ACC112 (cell line): ENCODE results near the gene FOXD4L1.
"Not testable (repeated sequence)": the region's sequence is repeated elsewhere in the genome, so short reads cannot be mapped to it uniquely, and the experiment has no call there.

Experiments
- H2AFZ ChIP-seq: fragments of 200-600 bp; sonication (generic); one replicate; pipeline ENCODE4 v1.6.0; 2017; ENCODE audit warnings: antibody characterized with exemption, low read length; ENCODE audit not compliant: unreplicated experiment
- H3K27ac ChIP-seq: fragments of 200-600 bp; sonication (generic); 2 replicates; pipeline ENCODE4 v1.5.1; 2014; ENCODE audit warnings: low read depth, mild to moderate bottlenecking, antibody characterized with exemption, low read length, moderate library complexity
- H3K27me3 ChIP-seq: fragments of 200-600 bp; sonication (generic); 2 replicates; pipeline ENCODE4 v1.6.1; 2014; ENCODE audit warnings: mild to moderate bottlenecking, antibody characterized with exemption, low read length, moderate library complexity, mixed read lengths; ENCODE audit not compliant: insufficient read depth
- H3K36me3 ChIP-seq: fragments of 200-600 bp; sonication (generic); 2 replicates; pipeline ENCODE4 v1.6.1; 2016; ENCODE audit warnings: mild to moderate bottlenecking, antibody characterized with exemption, low read length, moderate library complexity, mixed read lengths; ENCODE audit not compliant: insufficient read depth
- H3K4me1 ChIP-seq: fragments of 200-600 bp; sonication (generic); one replicate; pipeline ENCODE4 v1.6.1; 2016; ENCODE audit warnings: low read length, mixed read lengths; ENCODE audit not compliant: insufficient read depth, unreplicated experiment, control insufficient read depth
- H3K4me3 ChIP-seq: fragments of 200-600 bp; sonication (generic); 2 replicates; pipeline ENCODE4 v1.5.1; 2014; ENCODE audit warnings: mild to moderate bottlenecking, low read depth, low read length
- H3K79me2 ChIP-seq: fragments of 200-600 bp; sonication (generic); one replicate; pipeline ENCODE4 v1.6.0; 2016; ENCODE audit warnings: low read length; ENCODE audit not compliant: control insufficient read depth, unreplicated experiment, insufficient read depth

FOXD4L1 gene

GRCh38 chr2:113504081-113504480 lies 5.6 kb downstream of the FOXD4L1 start:
- peaks cover 43% of the 10 kb centered on the region for H3K27me3 ChIP-seq
- not testable (repeated sequence) for H3K4me1 ChIP-seq, H2AFZ ChIP-seq, H3K4me3 ChIP-seq, H3K36me3 ChIP-seq, H3K27ac ChIP-seq, H3K79me2 ChIP-seq

DNA sequence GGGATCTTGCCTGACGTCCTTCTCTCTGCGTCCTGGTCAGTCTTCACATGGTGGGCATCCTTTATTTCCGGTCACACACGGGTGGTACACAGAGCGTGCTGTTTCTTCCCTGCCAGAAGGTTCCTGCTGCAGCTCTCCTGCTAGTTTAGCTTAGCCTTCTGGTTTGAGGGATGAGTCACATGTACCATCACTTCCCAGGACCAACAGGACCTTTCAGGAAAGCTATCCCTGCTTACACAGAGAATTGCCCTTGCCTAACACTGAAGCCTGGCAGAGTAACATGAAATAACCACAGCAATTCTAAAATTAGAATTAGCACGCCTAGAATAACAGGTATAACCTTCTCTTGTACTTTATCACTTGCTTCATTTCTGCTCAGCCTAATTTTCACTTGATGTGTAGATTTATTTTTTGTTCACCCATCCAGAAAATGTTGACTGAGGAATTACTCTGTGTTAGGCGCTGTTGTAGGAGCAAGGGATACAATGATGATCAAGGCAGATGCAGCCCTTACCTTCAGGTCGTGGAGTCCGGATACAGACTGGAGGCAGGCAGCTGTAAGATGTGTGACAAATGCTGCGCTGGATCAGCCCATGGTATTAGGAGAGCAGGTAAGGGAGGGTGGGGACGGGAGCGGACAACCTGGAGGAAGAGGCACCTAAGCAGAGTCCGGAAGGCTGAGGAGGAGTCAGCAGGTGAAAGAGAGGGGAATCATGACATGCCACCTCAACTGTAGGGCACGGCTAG lies 9.1 kb downstream of the FOXD4L1 start:
- H2AFZ ChIP-seq, H3K27ac ChIP-seq, H3K79me2 ChIP-seq, H3K4me1 ChIP-seq, H3K4me3 ChIP-seq, H3K36me3 ChIP-seq: not testable (repeated sequence)
- H3K27me3 ChIP-seq, result peaks cover 26% of the 10 kb centered on the region

- not testable (repeated sequence) for H3K79me2 ChIP-seq, H3K27ac ChIP-seq, H3K4me1 ChIP-seq, H3K36me3 ChIP-seq, H3K4me3 ChIP-seq, H2AFZ ChIP-seq
- peaks cover 20% of the 10 kb centered on the region for H3K27me3 ChIP-seq
Observed at GRCh38 chr2:113508187-113508586, 9.7 kb downstream of the FOXD4L1 start.

GRCh38 chr2:113510913-113511312 lies 12.4 kb downstream of the FOXD4L1 start:
- H2AFZ ChIP-seq, H3K36me3 ChIP-seq, H3K4me3 ChIP-seq, H3K79me2 ChIP-seq, H3K4me1 ChIP-seq, H3K27ac ChIP-seq, H3K27me3 ChIP-seq: not testable (repeated sequence)

DNA sequence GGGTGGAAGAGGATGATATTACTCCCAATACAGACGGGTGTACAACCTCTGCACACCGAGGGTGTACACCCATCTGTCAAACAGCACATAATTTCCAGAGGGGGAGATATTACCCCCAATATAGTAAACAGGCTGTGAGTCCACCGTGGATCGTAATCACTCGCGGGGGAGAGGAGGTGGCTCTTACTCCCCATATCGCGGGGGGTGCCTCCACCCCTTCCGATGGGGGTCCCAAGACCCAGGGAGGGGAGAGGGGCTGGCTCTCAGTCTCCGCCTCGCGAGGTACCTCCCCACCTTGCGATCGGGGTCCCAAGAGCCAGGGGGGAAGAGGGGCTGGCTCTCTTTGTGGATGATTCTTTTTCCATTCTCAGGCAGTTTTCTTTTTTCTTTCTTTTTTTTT lies 13.4 kb downstream of the FOXD4L1 start:
- not testable (repeated sequence) for H3K27me3 ChIP-seq, H3K4me1 ChIP-seq, H3K79me2 ChIP-seq, H3K27ac ChIP-seq, H2AFZ ChIP-seq, H3K4me3 ChIP-seq, H3K36me3 ChIP-seq

- not testable (repeated sequence) for H3K27me3 ChIP-seq, H3K4me1 ChIP-seq, H3K79me2 ChIP-seq, H2AFZ ChIP-seq, H3K27ac ChIP-seq, H3K4me3 ChIP-seq, H3K36me3 ChIP-seq
Observed at GRCh38 chr2:113515457-113515856, 17.0 kb downstream of the FOXD4L1 start.

- H3K79me2 ChIP-seq, H3K27me3 ChIP-seq, H3K4me1 ChIP-seq, H3K36me3 ChIP-seq, H2AFZ ChIP-seq, H3K4me3 ChIP-seq, H3K27ac ChIP-seq: not testable (repeated sequence)
Observed at GRCh38 chr2:113515995-113516394, 17.5 kb downstream of the FOXD4L1 start.

GRCh38 chr2:113517025-113517424 lies 18.6 kb downstream of the FOXD4L1 start:
- not testable (repeated sequence) for H3K27ac ChIP-seq, H3K36me3 ChIP-seq, H3K27me3 ChIP-seq, H3K4me3 ChIP-seq, H3K79me2 ChIP-seq, H3K4me1 ChIP-seq, H2AFZ ChIP-seq

DNA sequence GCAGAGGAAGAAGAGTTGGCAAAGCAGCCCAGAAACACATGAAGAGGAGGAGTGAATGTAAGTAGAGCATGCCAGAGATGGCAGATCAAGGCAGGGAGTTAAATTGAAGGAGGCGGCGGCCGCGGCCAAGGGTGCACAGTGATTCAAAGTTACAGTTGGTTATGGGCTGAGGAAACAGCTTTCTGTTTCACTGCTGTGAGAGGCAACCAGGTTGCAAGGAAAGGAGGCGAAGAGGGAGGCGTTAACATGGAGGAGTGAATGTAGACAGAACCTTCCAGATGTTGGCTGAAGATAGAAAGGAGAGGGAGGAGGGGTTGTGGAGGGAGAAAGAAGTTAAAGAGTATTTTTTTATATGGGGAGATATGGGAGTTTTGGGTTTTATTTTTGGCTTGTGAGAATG lies 22.4 kb downstream of the FOXD4L1 start:
- not testable (repeated sequence) for H3K36me3 ChIP-seq, H3K27ac ChIP-seq, H3K79me2 ChIP-seq, H3K4me3 ChIP-seq, H3K27me3 ChIP-seq, H2AFZ ChIP-seq, H3K4me1 ChIP-seq

- not testable (repeated sequence) for H3K27me3 ChIP-seq, H2AFZ ChIP-seq, H3K27ac ChIP-seq, H3K36me3 ChIP-seq, H3K79me2 ChIP-seq, H3K4me3 ChIP-seq, H3K4me1 ChIP-seq
Observed at GRCh38 chr2:113521492-113521891, 23.0 kb downstream of the FOXD4L1 start.

- not testable (repeated sequence) for H2AFZ ChIP-seq, H3K27me3 ChIP-seq, H3K36me3 ChIP-seq, H3K79me2 ChIP-seq, H3K4me1 ChIP-seq, H3K4me3 ChIP-seq, H3K27ac ChIP-seq
Observed at GRCh38 chr2:113524986-113525385, 26.5 kb downstream of the FOXD4L1 start.
